Transverse colon (tissue), 1 donor: ENCODE data around the gene ANKRD33B.

ENCODE experiments used
- EP300 ChIP-seq: sonication (generic); formaldehyde crosslinking; IDR thresholded peaks from one replicate; pipeline ENCODE4 v1.6.1; 2017; ENCODE audit warnings: antibody characterized with exemption, low read depth
- POLR2A ChIP-seq: fragments of 450-650 bp; IDR thresholded peaks from one replicate; pipeline ENCODE4 v1.6.1; 2016; ENCODE audit warnings: antibody characterized with exemption, mild to moderate bottlenecking, moderate library complexity

DNA sequence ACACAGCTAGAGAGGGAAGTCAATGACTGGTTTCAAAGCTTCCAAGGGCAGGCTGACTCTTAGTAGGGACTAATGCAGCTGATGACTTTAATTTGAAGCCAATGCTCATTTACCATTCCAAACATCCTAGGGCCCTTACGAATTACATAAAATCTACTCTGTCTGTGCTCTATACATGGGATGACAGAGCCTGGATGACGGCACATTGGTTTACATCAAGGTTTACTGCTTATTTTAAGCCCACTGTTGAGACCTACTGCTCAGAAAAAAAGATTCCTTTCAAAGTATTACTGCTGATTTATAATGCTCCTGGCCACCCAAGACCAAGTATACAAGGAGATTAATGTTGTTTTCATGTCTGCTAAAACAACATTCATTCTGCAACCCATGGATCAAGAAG is 123.0 kb downstream of the ANKRD33B start:
- no peak for TF ChIP-seq POLR2A
- no peak for TF ChIP-seq EP300
